NT2/D1 (cell line): ENCODE data around the gene GIMAP6.

Experiments
- YY1 ChIP-seq: IDR thresholded peaks from 2 replicates; pipeline ENCODE4 v1.6.1; 2011; ENCODE audit not compliant: insufficient read length, insufficient read depth
- ZNF274 ChIP-seq: IDR thresholded peaks from 2 replicates; pipeline ENCODE4 v1.6.1; 2011; ENCODE audit warnings: mild to moderate bottlenecking, low read depth, low read length

DNA sequence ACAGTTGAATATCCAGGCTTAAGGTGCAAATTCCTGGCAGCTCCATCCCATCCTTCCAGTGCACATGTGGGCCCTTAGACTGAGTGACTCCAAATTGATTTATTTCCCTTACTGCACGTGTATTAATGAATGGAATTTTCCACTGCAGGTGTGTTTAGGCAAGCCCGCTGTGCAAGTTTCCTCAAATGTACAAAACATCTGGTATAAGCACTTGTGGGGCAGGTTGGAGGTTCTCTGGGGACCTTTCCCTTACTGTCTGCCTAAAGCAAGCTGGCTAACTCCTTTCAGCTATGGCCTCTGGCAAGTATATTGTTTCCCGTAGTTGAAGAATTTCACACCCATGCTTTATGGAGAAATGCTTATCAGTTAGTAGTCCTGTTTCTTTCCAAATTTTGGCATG lies 25.3 kb upstream of the GIMAP6 start:
- TF ChIP-seq ZNF274 = no peak
- TF ChIP-seq YY1 = no peak
